ENCODE data around the gene CDC42BPB.

DNA sequence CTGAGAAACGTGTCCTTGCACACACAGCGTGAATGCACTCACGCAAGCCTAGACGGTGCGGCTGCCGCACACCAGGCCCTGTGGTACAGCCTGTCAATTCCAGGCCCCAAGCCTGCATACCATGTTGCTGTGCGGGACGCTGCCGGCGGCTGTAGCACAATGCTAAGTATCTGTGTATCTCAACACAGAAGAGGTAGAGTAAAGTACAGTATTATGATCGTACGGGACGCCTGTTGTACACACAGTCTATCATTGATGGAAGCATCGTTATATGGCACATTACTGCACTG, 89.9 kb downstream of the CDC42BPB start:
- TF ChIP-seq, protein P1, sequence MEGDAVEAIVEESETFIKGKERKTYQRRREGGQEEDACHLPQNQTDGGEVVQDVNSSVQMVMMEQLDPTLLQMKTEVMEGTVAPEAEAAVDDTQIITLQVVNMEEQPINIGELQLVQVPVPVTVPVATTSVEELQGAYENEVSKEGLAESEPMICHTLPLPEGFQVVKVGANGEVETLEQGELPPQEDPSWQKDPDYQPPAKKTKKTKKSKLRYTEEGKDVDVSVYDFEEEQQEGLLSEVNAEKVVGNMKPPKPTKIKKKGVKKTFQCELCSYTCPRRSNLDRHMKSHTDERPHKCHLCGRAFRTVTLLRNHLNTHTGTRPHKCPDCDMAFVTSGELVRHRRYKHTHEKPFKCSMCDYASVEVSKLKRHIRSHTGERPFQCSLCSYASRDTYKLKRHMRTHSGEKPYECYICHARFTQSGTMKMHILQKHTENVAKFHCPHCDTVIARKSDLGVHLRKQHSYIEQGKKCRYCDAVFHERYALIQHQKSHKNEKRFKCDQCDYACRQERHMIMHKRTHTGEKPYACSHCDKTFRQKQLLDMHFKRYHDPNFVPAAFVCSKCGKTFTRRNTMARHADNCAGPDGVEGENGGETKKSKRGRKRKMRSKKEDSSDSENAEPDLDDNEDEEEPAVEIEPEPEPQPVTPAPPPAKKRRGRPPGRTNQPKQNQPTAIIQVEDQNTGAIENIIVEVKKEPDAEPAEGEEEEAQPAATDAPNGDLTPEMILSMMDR (IDR thresholded peaks at IDR 0.05), result no peak
- no peak for TF ChIP-seq EP300 (IDR thresholded peaks at IDR 0.05)

Measured in suprapubic skin (tissue), 3 donors.